ENCODE results near the gene CORIN. TPM values are rescaled to one million over a fixed set of nuclear protein-coding genes. Genes with fewer than 3 reads are reported as not detected.

The CORIN gene
- total and polyA plus RNA-seq, 2 donors (not counting 3 experiments of a cell fraction or from before 2014, with no cell fraction given): 0.07 to 0.40 TPM

DNA sequence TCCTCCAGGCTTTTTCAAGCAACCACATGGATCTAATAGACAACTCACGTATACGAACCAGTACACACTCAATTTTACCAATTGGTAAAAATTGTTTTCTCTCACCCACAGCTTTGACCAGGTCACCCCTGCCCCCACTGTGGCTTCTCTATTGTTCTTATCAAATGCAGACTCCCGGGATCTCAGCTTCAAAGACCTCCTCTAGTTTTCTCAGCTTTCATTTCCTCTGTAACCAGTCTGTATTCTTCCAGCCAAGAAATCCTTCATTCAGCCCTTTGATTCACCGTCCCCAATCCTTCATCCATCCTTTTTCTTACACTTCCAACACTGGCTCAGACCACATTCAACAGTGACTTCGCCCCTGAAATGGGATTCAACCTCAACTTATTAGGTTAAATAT is 120.7 kb downstream of the CORIN start:
- H3K9me3 ChIP-seq (replicated peaks; ENCODE audit: control insufficient read depth, insufficient read depth, low read length): no peaks in the 10 kb centered on the region

More for the DNA sequence above, 120.7 kb downstream of the CORIN start:
- BruUV-seq (replicated peaks): no TSS peak
- dilution Hi-C loops (cut with MboI; ENCODE audit: extremely low pct_ligation_motif_present, low sequenced_read_pairs) (no loop called here), intact Hi-C loops (cut with micrococcal nuclease) (loop anchor here (5.0 kb wide), 1 partner anchor 100 kb away; no protein-coding TSS in a partner anchor)
- Histone ChIP-seq H2AFZ (ENCODE audit: low read depth, low read length) (no peak overlapping the region), H3K9ac (replicated peaks; ENCODE audit: extremely low read depth, insufficient read depth, low read length) (no peak overlapping the region), H3K9me1 (replicated peaks; ENCODE audit: control insufficient read depth, extremely low read depth, insufficient read depth, low read length) (no peaks in the 10 kb centered on the region), H3K4me1 (ENCODE audit: control insufficient read depth, extremely low read depth, insufficient read depth, low read length) (no peaks in the 10 kb centered on the region), H3K36me3 (ENCODE audit: control insufficient read depth in 2 of 2, extremely low read depth in 1 of 2, insufficient read depth in 2 of 2, low read length in 2 of 2) (no peaks in the 10 kb centered on the region), H4K20me1 (replicated peaks; ENCODE audit: control insufficient read depth, extremely low read depth, insufficient read depth, low read length) (no peaks in the 10 kb centered on the region), H3K4me2 (ENCODE audit: insufficient read depth, low read length) (no peak overlapping the region), H3K4me3 (replicated peaks in 1 of 3; ENCODE audit: insufficient read depth in 1 of 3, low read depth in 1 of 3, low read length in 3 of 3) (no peak overlapping the region), H3K27ac (ENCODE audit: insufficient read depth, low read depth, low read length) (no peak overlapping the region), H3K27me3 (ENCODE audit: control insufficient read depth in 2 of 2, insufficient read depth in 2 of 2, low read length in 2 of 2) (peaks cover 17% of the 10 kb centered on the region in 2 experiments), H3K79me2 (ENCODE audit: control insufficient read depth, insufficient read depth, low read length) (no peaks in the 10 kb centered on the region)
- DNase-seq (ENCODE audit: low read depth, low spot score) (no peak), FAIRE-seq (no peak)
- CTCF ChIA-PET: interaction anchor here (1.0 kb wide), 1 partner anchor 28 kb away, joined by 3 read pairs; no protein-coding TSS in a partner anchor
- POLR2A ChIA-PET: no interaction called here
- TF ChIP-seq, protein P1, sequence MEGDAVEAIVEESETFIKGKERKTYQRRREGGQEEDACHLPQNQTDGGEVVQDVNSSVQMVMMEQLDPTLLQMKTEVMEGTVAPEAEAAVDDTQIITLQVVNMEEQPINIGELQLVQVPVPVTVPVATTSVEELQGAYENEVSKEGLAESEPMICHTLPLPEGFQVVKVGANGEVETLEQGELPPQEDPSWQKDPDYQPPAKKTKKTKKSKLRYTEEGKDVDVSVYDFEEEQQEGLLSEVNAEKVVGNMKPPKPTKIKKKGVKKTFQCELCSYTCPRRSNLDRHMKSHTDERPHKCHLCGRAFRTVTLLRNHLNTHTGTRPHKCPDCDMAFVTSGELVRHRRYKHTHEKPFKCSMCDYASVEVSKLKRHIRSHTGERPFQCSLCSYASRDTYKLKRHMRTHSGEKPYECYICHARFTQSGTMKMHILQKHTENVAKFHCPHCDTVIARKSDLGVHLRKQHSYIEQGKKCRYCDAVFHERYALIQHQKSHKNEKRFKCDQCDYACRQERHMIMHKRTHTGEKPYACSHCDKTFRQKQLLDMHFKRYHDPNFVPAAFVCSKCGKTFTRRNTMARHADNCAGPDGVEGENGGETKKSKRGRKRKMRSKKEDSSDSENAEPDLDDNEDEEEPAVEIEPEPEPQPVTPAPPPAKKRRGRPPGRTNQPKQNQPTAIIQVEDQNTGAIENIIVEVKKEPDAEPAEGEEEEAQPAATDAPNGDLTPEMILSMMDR (IDR thresholded peaks at IDR 0.05; ENCODE audit: extremely low read depth in 1 of 2, insufficient read depth in 1 of 2, low read depth in 1 of 2, low read length in 2 of 2): no peak
- TF ChIP-seq, protein P2, sequence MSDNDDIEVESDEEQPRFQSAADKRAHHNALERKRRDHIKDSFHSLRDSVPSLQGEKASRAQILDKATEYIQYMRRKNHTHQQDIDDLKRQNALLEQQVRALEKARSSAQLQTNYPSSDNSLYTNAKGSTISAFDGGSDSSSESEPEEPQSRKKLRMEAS (IDR thresholded peaks at IDR 0.05; ENCODE audit: insufficient read depth, insufficient read length): no peak
- TF ChIP-seq POLR2A (IDR thresholded peaks at IDR 0.05; ENCODE audit: low read depth, low read length) (no peak), POLR2AphosphoS5 (IDR thresholded peaks at IDR 0.05; ENCODE audit: insufficient read depth, low read depth, low read length) (no peak), JUN (IDR thresholded peaks at IDR 0.05; ENCODE audit: borderline replicate concordance, insufficient read depth, insufficient read length, low read depth) (no peak), EZH2 (IDR thresholded peaks at IDR 0.05; ENCODE audit: borderline replicate concordance, low read depth, low read length, severe bottlenecking) (no peak), FOS (IDR thresholded peaks at IDR 0.05; ENCODE audit: borderline replicate concordance, insufficient read depth, low read length) (no peak), GATA2 (IDR thresholded peaks at IDR 0.05; ENCODE audit: insufficient read depth, insufficient read length, low read depth, low read length) (no peak), MYC (IDR thresholded peaks at IDR 0.05; ENCODE audit: low read depth, low read length) (no peak)
